NCI-H345 treated with DMSO at 0.1 percent for 48 hours (cell line): Measurements from ENCODE around the gene ADAMTS10.
"Not testable (repeated sequence)": the region's sequence is repeated elsewhere in the genome, so short reads cannot be mapped to it uniquely, and the experiment has no call there.

ENCODE experiments used
- DNase-seq: peaks from one replicate; lab custom pipeline; 2025; ENCODE audit not compliant: unreplicated experiment; lab: John Stamatoyannopoulos, UW

ADAMTS10 gene

GRCh38 chr19:8629184-8629583 is 18.7 kb upstream of the ADAMTS10 start:
- no peak for DNase-seq

- DNase-seq: no peak
Measured at GRCh38 chr19:8626842-8627241, 16.3 kb upstream of the ADAMTS10 start.

GRCh38 chr19:8622886-8623285 is 12.4 kb upstream of the ADAMTS10 start:
- DNase-seq: not testable (repeated sequence)

DNA sequence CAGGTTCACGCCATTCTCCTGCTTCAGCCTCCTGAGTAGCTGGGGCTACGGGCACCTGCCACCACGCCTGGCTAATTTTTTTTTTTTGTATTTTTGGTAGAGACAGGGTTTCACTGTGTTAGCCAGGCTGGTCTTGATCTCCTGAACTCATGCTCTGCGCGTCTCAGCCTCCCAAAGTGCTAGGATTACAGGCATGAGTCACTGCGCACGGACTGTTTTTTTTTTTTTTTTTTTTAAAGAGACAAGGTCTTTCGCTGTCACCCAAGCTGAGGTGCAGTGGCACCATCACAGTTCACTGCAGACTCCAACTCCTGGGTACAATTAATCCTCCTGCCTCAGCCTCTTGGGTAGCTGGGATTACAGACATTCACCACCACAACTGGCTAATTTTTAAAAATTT is 8.2 kb upstream of the ADAMTS10 start:
- DNase-seq: no peak

DNA sequence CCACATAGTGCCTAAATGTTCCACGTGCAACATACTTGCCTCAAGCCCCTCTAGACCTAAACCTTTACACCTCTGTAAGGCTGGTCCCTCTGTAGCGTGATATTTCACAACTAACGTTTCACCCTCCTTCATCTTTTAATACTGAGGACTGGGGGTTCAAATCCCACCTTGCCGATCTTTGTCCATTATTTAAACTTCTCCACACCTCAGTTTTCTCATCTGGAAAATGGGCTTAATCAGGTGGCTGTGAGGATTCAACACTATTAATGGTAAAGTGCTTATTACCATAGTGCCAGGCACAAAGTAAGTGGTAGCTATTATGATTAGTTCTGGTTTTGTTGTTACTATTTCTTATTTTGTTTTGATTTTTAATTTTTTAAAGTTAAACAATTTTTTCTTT is 7.5 kb upstream of the ADAMTS10 start:
- DNase-seq: no peak

- not testable (repeated sequence) for DNase-seq
Measured at GRCh38 chr19:8617325-8617724, 6.8 kb upstream of the ADAMTS10 start.

GRCh38 chr19:8616861-8617260 is 6.3 kb upstream of the ADAMTS10 start:
- DNase-seq: no peak

- no peak for DNase-seq
Measured at GRCh38 chr19:8615813-8616596, 5.5 kb upstream of the ADAMTS10 start.

GRCh38 chr19:8615024-8615423 is 4.5 kb upstream of the ADAMTS10 start:
- no peak for DNase-seq

DNA sequence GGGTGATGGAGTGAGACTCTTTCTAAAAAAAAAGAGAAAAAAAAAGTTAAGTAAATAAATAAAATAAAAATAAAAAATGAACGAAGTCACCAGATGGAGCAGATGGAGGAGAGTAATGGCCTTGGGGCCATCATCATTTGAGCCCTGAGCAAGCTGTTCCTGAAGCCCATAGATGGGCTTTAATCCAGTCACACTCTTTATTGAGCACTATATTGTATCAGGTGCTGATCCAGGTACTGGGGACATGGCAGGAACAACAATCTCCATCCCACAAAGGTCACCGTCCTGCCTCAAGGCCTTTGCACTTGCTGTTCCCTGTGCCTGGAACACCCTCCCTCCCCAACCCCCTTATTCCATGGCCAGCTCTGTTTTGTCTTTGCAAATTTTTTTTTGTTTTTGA is 3.9 kb upstream of the ADAMTS10 start:
- no peak for DNase-seq

DNA sequence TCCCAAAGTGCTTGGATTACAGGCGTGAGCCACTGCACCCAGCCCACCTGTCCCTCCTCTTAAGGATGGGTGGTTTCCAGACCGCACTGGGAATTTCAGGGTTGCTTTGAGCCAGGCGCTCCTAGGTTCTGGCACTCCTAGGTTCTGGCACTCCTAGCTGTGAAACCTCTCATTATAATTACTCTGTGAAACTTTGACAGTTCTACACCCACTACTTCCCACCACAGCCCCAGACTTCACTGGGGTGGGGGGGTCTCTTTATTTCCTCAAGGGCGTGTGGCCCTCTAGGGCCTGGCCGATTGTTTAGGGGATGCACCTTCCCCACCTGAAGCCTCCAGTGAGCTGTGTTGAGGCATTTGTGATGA is 2.3 kb upstream of the ADAMTS10 start:
- no peak for DNase-seq

DNA sequence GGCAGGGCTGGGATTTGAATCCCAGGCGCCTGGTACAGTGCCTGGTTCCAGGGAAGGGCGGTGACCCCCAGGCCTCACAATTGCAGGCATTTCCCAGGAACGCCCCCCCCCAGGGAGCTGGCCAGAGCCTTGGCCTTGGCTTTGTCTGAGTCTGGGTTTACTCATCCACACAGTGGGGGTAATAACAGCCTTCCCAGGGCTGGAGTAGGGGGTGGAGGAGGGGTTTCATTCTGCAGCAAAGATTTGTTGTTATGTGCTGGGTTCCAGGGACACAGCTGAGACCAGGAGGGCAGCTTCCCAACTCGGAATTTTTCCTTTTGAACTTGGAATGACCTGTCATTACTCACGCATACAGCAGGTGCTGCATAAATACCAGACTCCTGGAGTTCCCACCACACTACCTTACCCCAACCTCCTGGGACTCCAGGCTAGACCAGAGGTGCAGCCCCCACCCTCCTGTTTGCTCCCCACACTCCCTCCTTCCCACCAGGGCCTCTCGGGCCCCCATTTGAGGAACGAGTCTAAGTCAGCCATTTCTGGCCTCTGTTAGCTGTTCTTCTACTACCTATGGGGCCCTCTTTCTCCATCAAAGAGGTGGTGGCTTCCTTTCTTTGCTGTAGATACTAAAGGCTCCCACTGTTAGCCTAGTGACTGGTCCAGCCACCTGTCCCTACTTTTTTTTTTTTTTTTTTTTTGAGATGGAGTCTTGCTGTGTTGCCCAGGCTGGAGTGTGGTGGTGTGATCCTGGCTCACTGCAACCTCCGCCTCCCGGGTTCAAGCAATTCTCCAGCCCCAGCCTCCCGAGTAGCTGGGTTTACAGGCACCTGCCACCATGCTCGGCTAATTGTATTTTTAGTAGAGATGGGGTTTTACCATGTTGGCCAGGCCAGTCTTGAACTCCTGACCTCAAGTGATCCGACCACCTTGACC is 1.6 kb upstream of the ADAMTS10 start:
- DNase-seq: no peak

GRCh38 chr19:8611391-8611876 is 919 bp upstream of the ADAMTS10 start:
- no peak for DNase-seq

DNA sequence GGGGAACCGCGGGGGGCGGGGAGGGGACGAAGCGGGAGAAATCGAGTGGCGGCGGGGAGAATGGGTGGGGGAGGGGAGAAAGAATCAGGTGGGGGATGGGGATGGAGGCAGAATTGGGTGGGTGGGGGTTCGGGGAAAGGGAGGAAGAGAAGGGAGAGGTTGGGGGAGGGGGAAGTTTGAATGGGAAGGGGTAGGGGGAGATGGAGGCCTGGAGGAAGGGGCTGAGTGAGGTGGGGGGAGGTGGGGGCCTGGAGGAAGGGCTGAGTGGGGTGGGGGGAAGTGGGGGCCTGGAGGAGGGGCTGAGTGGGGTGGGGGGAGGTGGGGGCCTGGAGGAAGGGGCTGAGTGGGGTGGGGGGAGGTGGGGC is 403 bp upstream of the ADAMTS10 start:
- DNase-seq: no peak

- no peak for DNase-seq
Measured at GRCh38 chr19:8609279-8610040, 1.1 kb downstream of the ADAMTS10 start.

- no peak for DNase-seq
Measured at GRCh38 chr19:8608941-8609278, 1.6 kb downstream of the ADAMTS10 start.

DNA sequence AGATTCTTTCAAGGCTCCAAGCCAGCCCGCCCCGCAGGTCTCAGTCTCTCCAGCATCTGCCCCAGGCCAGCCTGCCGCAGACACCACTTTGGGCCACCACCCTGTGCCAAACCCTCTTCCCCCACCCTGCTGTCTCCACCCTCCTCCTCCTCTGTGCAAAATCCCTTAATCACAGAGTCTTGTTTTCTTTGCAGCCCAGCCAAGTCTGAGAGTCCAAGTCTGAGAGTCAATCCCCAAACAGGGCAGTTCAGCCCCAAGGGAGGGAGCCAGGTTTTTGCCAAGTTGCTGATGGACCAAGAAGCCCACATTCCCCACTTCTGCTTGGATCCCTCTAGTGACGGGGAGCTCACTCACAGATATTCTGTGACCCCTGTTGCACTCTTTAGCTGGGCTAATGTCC is 3.1 kb downstream of the ADAMTS10 start:
- no peak for DNase-seq

DNA sequence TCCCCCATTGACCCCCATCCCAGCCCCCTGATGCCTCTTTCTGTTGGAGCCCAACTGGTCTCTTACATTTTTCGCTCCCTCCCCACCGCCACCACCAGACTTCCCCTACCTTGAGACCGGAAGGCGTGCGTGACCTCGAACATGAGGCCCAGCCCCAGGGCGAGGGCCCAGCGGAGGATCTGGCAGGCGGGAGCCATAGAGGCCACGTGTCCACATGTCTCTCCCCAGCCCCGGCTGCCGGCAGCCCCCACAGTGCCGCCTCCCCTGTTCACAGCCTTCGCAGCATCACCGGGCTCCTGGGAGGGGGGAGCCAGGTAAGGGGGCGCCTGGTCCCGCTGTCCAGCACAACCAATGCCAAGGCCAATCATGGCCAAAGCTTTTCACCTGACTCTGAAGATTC is 5.0 kb downstream of the ADAMTS10 start:
- DNase-seq: no peak

DNA sequence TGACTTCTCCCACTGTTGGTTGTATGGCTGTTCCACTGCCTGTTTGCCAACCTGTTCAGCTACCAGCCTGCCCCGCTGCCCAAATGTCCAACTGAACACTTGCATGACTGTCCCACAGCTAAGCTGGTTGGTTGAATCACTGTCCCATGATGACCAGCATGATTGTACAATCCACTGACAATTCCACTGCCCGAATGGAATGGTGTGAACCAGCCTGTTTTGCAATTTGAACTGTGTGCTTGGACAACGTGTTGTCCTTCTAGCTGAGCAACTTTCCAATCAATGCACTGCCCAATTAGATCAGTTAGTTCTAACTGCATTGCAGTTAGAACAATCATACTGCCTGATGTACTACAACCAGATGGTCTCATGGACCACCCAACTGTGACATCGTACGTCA is 8.7 kb downstream of the ADAMTS10 start:
- DNase-seq: no peak

- DNase-seq: no peak
Measured at GRCh38 chr19:8600816-8601215, 9.7 kb downstream of the ADAMTS10 start.

- DNase-seq: no peak
Measured at GRCh38 chr19:8600064-8600463, 10.5 kb downstream of the ADAMTS10 start.

DNA sequence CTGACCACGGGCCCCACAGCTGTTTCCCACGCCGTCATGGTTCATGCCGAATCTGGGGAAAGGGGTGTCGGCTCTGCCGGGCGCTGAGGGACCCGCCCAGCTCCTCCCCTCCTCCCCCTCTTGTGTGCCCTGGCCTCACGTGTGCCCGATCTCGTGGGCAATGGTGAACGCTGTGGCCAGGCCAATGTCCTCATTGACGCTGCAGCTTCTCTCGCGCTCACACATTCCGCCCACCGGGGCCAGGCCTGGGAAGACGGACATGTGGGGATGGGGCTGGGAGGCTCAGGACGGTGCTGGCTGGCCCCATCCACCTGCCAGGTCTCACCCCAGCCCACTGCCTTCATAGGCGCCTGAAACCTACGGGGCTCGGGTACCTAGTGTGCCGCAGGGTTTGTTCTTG is 14.3 kb downstream of the ADAMTS10 start:
- DNase-seq: no peak
